Ishikawa (cell line): ENCODE results near the gene EPHA2.

ENCODE experiments used
- CEBPB ChIP-seq: IDR thresholded peaks from 2 replicates; pipeline ENCODE4 v1.6.1; 2012
- CREB1 ChIP-seq: IDR thresholded peaks from 2 replicates; pipeline ENCODE4 v1.6.1; 2012; ENCODE audit warnings: low read depth
- EGR1 ChIP-seq: IDR thresholded peaks from 2 replicates; pipeline ENCODE4 v1.6.1; 2012
- EP300 ChIP-seq: IDR thresholded peaks from 2 replicates; pipeline ENCODE4 v1.6.1; 2012; ENCODE audit warnings: borderline replicate concordance
- FOXM1 ChIP-seq: IDR thresholded peaks from 2 replicates; pipeline ENCODE4 v1.6.1; 2012; ENCODE audit warnings: low read depth, borderline replicate concordance
- MAX ChIP-seq: IDR thresholded peaks from 2 replicates; pipeline ENCODE4 v1.6.1; 2012
- NFIC ChIP-seq: IDR thresholded peaks from 2 replicates; pipeline ENCODE4 v1.6.1; 2012
- RAD21 ChIP-seq: IDR thresholded peaks from 2 replicates; pipeline ENCODE4 v1.6.1; 2012; ENCODE audit warnings: low read depth
- TAF1 ChIP-seq: IDR thresholded peaks from 2 replicates; pipeline ENCODE4 v1.6.1; 2012; ENCODE audit warnings: low read depth, mild to moderate bottlenecking
- TCF12 ChIP-seq: IDR thresholded peaks from 2 replicates; pipeline ENCODE4 v1.6.1; 2012; ENCODE audit warnings: low read depth
- TEAD4 ChIP-seq: IDR thresholded peaks from 2 replicates; pipeline ENCODE4 v1.6.1; 2012
- USF1 ChIP-seq: IDR thresholded peaks from 2 replicates; pipeline ENCODE4 v1.6.1; 2012
- YY1 ChIP-seq: IDR thresholded peaks from 2 replicates; pipeline ENCODE4 v1.6.1; 2012; ENCODE audit warnings: low read depth
- ZBTB7A ChIP-seq: IDR thresholded peaks from 2 replicates; pipeline ENCODE4 v1.6.1; 2012; ENCODE audit warnings: low read depth
- TF ChIP-seq, protein P1 (sequence below): IDR thresholded peaks from 2 replicates; pipeline ENCODE4 v1.6.1; 2012; ENCODE audit warnings: low read depth, mild to moderate bottlenecking

EPHA2 gene

GRCh38 chr1:16186655-16187235 is 30.9 kb upstream of the EPHA2 start:
- TF ChIP-seq USF1 (no peak), TAF1 (no peak), EP300 (no peak), TCF12 (no peak), RAD21 (no peak)

- TF ChIP-seq TAF1 (no peak), EGR1 (no peak), TEAD4 (no peak), TCF12 (no peak), NFIC (no peak), RAD21 (no peak), USF1 (no peak), ZBTB7A (no peak), YY1 (no peak), EP300 (no peak), CEBPB (no peak), CREB1 (no peak), FOXM1 (no peak), MAX (no peak)
- TF ChIP-seq, protein P1, sequence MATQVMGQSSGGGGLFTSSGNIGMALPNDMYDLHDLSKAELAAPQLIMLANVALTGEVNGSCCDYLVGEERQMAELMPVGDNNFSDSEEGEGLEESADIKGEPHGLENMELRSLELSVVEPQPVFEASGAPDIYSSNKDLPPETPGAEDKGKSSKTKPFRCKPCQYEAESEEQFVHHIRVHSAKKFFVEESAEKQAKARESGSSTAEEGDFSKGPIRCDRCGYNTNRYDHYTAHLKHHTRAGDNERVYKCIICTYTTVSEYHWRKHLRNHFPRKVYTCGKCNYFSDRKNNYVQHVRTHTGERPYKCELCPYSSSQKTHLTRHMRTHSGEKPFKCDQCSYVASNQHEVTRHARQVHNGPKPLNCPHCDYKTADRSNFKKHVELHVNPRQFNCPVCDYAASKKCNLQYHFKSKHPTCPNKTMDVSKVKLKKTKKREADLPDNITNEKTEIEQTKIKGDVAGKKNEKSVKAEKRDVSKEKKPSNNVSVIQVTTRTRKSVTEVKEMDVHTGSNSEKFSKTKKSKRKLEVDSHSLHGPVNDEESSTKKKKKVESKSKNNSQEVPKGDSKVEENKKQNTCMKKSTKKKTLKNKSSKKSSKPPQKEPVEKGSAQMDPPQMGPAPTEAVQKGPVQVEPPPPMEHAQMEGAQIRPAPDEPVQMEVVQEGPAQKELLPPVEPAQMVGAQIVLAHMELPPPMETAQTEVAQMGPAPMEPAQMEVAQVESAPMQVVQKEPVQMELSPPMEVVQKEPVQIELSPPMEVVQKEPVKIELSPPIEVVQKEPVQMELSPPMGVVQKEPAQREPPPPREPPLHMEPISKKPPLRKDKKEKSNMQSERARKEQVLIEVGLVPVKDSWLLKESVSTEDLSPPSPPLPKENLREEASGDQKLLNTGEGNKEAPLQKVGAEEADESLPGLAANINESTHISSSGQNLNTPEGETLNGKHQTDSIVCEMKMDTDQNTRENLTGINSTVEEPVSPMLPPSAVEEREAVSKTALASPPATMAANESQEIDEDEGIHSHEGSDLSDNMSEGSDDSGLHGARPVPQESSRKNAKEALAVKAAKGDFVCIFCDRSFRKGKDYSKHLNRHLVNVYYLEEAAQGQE: no peak
Measured at GRCh38 chr1:16184557-16185303, 28.9 kb upstream of the EPHA2 start.

DNA sequence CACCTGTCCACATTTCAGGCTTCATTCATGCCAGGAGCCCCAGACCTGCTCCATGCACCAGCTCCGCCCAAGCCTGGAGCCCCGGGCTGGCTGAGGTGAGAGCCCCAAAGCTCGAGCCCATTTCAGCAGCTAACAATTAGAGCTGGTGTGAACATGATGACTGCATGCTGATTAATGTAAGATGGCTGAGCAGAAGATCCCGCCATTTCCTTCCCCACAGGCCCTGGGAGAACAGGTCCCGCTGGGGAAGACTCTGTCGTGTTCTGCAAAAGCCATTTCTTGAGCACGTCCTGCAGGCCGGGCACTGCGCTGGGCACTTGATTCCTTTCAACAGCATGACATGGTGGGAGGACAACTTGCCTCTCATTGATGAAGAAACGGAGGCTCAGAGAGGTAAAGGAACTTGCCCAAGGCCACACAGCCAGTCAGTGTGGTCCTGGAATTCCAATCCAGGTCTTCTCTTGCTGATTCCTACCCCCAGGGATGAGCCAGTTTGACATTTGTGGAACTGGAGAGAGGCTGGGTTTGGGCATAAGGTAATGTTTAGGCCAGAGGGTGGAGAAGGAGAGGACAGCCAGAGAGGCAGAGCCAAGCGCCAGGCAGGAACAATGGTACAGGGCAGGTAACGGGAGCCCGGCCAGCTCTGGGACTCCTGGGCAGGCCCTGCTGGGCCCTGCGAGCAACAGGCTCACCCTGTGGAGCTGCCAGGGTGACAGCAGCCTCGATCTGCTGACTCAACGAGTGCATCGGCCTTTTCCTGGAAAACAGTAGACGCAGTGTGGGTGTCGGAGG is 28.1 kb upstream of the EPHA2 start:
- no peak for TF ChIP-seq EGR1
- no peak for TF ChIP-seq TAF1
- no peak for TF ChIP-seq EP300
- TF ChIP-seq, protein P1: no peak
- TF ChIP-seq RAD21: no peak
- TF ChIP-seq TEAD4: no peak
- TF ChIP-seq NFIC: no peak
- no peak for TF ChIP-seq CREB1
- no peak for TF ChIP-seq CEBPB

GRCh38 chr1:16183179-16183578 is 27.3 kb upstream of the EPHA2 start:
- TF ChIP-seq FOXM1 (no peak), EGR1 (no peak), YY1 (no peak), MAX (no peak), CREB1 (no peak), RAD21 (no peak), ZBTB7A (no peak), EP300 (no peak), TAF1 (no peak), NFIC (no peak), TEAD4 (no peak), USF1 (no peak), TCF12 (no peak)
- TF ChIP-seq, protein P1: no peak
